IPS DF 6.9 (cell line): ENCODE results near the gene EPG5.

Experiments used
- DNase-seq: peaks from one replicate; pipeline ENCODE4 v3.0.0-alpha.2; 2013; ENCODE audit warnings: low read depth, low spot score
- H3K27ac ChIP-seq: one replicate; pipeline ENCODE4 v1.5.1; 2013; ENCODE audit warnings: low read length, control low read depth
- H3K27me3 ChIP-seq: 2 replicates; pipeline ENCODE4 v1.6.1; 2013; ENCODE audit warnings: mild to moderate bottlenecking, low read length; ENCODE audit not compliant: control insufficient read depth, insufficient read depth
- H3K36me3 ChIP-seq: 2 replicates; pipeline ENCODE4 v1.6.1; 2013; ENCODE audit warnings: low read length; ENCODE audit not compliant: control insufficient read depth, insufficient read depth
- H3K4me1 ChIP-seq: 2 replicates; pipeline ENCODE4 v1.6.1; 2013; ENCODE audit warnings: low read length; ENCODE audit not compliant: control insufficient read depth, insufficient read depth
- H3K4me3 ChIP-seq: 2 replicates; pipeline ENCODE4 v1.5.1; 2013; ENCODE audit warnings: mild to moderate bottlenecking, low read length
- H3K9me3 ChIP-seq: 2 replicates; pipeline ENCODE4 v1.6.1; 2013; ENCODE audit warnings: low read length, inconsistent platforms; ENCODE audit not compliant: control insufficient read depth, insufficient read depth
- WGBS: extraction: QIAGEN DNeasy Blood & Tissue Kit; methylation state at CpG from one replicate; pipeline ENCODE4 v1.1.7; 2013; ENCODE audit warnings: mixed read lengths, missing lambda C conversion rate; ENCODE audit not compliant: insufficient read length, insufficient coverage; 5-methylcytosine and 5-hydroxymethylcytosine counted together

The EPG5 gene

DNA sequence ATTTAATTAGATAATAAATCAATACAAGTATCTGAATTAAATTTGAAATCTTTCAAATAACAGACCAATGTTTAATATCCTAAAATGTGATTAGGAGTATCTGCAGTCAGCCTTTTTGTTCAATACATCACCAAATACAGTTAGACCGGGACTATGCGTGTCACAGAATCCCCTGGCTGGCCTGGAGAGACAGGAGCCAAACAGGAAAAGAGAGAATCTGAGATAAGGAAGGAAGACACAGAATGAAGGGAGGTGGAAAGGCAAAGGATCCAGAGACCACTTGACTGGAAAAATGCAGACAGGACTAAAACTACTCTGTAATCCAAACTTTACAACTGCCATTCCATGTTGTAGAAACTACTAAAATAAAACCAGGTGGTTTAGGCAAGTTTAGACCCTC is 75.3 kb downstream of the EPG5 start:
- no peak overlapping the region for H3K27ac ChIP-seq
- no peak for DNase-seq
- H3K36me3 ChIP-seq, result no peaks in the 10 kb centered on the region
- WGBS, result no CpG with 5 or more reads among the region's 2 CpGs
- no peaks in the 10 kb centered on the region for H3K9me3 ChIP-seq
- H3K27me3 ChIP-seq, result no peaks in the 10 kb centered on the region
- H3K4me1 ChIP-seq, result no peaks in the 10 kb centered on the region
- no peak overlapping the region for H3K4me3 ChIP-seq

DNA sequence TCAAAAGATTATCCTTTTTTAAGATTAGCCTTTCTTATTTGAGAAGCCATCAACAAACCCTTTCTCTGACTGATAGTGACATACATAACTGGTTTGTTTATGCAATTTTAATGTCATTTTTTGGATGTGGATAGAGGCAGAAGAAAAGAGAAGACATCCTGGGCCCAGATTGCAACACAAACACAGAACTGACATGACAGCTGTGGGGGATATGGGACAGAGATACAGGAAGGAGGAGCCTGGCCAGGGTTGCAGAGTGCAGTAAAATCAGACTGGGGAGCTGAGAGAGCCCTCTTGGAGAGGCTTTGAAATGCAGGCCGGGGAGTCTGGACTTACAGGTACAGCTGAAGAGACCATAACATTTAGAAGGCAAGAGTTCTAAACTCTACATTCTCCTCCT is 76.5 kb downstream of the EPG5 start:
- Histone ChIP-seq H3K4me3 (no peak overlapping the region), H3K27me3 (no peaks in the 10 kb centered on the region)

DNA sequence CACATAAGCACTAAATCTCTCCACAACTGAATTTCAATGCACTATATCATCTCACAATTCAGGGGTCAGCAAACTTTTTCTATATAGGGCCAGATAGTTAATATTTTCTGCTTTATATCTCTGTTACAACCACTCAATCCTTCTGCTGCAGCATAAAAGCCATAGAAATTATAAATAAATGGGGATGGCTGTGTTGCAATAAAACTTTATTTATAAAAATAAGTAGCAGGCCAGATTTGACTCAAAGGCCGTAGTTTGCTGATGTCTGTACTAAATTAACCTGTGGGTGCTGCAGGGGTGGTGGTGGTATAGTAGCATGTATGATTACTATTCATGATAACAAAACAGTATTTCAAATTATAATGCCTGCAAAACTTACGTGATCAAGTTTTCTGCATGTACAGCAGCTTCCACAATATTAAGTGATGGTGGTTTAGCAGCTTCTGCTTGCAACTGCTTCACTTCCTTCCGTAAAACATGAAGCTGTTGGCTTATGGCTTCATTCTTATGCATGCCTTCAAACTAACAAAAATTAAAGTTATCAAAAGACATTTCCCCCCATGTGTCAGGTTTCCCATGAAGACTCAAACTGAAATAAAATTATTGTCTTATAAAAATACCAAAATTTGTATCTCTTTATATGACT is 77.6 kb downstream of the EPG5 start:
- Histone ChIP-seq H3K27me3 (no peaks in the 10 kb centered on the region), H3K4me3 (no peak overlapping the region), H3K4me1 (no peaks in the 10 kb centered on the region), H3K27ac (no peak overlapping the region), H3K36me3 (no peaks in the 10 kb centered on the region), H3K9me3 (no peaks in the 10 kb centered on the region)
- DNase-seq, result no peak
- no CpG with 5 or more reads among the region's 3 CpGs for WGBS

More for the DNA sequence above, 76.5 kb downstream of the EPG5 start:
- Histone ChIP-seq H3K27ac (no peak overlapping the region), H3K9me3 (no peaks in the 10 kb centered on the region), H3K36me3 (no peaks in the 10 kb centered on the region), H3K4me1 (no peaks in the 10 kb centered on the region)
- DNase-seq, result no peak
- no CpG with 5 or more reads among the region's 1 CpG for WGBS

GRCh38 chr18:45887585-45887984 is 79.5 kb downstream of the EPG5 start:
- H3K27me3 ChIP-seq, result no peaks in the 10 kb centered on the region
- H3K9me3 ChIP-seq, result no peaks in the 10 kb centered on the region
- H3K4me3 ChIP-seq, result no peak overlapping the region
- H3K27ac ChIP-seq, result no peak overlapping the region
- H3K4me1 ChIP-seq, result no peaks in the 10 kb centered on the region
- DNase-seq, result no peak
- H3K36me3 ChIP-seq, result no peaks in the 10 kb centered on the region; the same call in 1 of the 2 replicates
- WGBS, result no CpG with 5 or more reads among the region's 5 CpGs

DNA sequence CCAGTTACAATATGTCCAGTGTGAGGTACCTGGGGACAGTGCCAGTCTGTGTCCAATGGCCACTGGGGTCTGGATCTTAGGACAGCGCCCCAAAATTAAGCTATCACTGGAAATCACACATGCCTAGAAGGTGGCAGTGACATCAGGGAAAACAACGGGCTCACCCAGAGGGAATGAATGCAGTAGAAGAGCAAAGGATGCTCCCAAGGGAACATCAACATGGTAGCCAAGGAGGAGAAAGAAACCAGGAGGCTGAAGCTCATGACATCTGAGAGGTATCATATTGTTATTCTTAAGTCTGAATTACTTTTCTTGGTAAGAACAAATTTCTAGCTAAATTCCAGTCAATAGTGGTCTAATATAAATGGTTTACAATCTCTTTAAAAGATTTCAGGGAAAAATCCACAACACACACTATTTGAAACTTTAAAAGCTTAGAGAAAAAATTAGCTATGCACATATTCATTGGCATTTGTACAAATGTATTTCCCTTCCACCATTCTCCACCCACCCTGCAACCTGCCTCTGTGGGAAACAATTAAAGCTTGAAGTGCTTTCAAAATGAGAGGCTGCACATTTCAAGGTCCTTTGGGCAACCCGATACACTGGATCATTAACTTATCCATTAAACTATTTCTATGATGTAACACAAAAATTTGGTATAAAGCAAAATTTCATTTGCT is 86.1 kb downstream of the EPG5 start:
- no peaks in the 10 kb centered on the region; the same call in 1 of the 2 replicates for H3K36me3 ChIP-seq
- no CpG with 5 or more reads among the region's 3 CpGs for WGBS
- H3K9me3 ChIP-seq, result no peaks in the 10 kb centered on the region
- H3K4me3 ChIP-seq, result no peak overlapping the region
- no peak for DNase-seq
- no peak overlapping the region for H3K27ac ChIP-seq
- no peaks in the 10 kb centered on the region for H3K27me3 ChIP-seq
- H3K4me1 ChIP-seq, result no peaks in the 10 kb centered on the region

DNA sequence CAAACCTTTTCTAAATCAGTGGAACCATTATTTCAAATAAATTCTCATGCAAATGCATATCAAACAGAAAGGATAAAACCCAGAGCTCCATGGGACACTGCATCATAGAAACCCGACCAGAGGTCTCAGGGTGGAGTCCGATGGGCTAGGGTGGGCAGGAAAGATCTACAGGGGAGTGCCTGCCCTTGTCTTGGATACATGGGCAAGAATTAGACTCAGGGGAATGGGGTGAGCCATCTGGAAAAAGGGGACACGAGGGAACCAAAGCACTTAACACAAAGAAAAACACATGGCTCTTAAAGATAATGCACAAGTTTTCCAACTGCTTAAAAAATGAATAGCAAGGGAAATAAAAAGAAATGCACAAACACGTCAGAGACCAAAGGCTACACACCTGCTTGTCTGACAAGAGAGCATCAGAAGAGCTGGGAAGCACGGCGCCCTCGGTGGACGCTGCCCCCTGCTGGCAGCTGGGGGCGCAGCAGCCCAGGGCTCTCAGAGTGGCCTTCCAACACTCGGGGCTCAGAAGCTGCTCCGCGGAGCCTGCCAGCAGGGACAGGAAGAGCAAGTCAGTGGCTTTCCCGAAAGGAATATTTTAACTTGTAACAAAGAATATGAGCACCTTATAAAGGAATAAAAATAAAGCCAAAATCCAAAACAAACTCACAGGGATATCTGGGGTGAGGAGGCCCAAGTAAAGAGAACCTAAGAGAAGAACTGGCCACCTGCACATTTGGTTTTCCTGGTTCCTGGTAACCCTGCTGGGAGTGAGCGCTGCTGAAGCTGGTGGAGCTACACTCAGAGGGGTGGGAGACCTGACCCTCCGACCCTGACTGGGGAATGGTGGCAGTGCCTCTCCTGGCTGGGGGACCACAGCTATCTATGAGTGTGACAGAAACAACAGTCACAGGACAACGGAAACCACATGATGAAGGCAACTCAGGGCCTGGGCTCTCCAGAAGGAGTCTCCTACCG is 87.2 kb downstream of the EPG5 start:
- H3K4me3 ChIP-seq, result no peak overlapping the region
- H3K27me3 ChIP-seq, result no peaks in the 10 kb centered on the region
- no CpG with 5 or more reads among the region's 17 CpGs for WGBS
- no peaks in the 10 kb centered on the region for H3K9me3 ChIP-seq
- no peak overlapping the region for H3K27ac ChIP-seq
- peak; percentile 55 for DNase-seq
- H3K36me3 ChIP-seq, result no peaks in the 10 kb centered on the region; the same call in 1 of the 2 replicates
- no peaks in the 10 kb centered on the region for H3K4me1 ChIP-seq

GRCh38 chr18:45877403-45877802 is 89.7 kb downstream of the EPG5 start:
- Histone ChIP-seq H3K27me3 (no peaks in the 10 kb centered on the region), H3K36me3 (peaks cover 3% of the 10 kb centered on the region; the same call in 1 of the 2 replicates), H3K9me3 (no peaks in the 10 kb centered on the region), H3K27ac (no peak overlapping the region), H3K4me1 (no peaks in the 10 kb centered on the region), H3K4me3 (no peak overlapping the region)
- no CpG with 5 or more reads among the region's 3 CpGs for WGBS
- DNase-seq, result no peak

DNA sequence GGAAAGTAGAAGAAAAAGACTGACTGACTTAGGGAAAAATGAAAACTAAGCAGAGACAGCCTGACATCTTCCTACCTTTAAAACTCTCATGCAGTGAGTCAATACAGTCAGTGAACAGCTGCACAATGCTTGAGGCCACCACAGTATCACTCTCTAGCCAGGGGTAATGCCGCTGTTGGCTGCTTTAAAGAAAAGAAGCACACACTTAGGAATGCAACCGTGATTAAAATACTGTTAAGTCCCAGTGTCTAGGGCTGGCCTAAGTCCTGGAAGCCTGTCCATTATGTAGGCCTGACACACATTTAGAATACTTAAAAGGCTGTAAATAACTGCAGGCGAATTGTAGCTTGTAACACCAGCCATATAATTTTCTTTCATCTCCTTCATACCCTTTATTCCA is 91.0 kb downstream of the EPG5 start:
- Histone ChIP-seq H3K27me3 (no peaks in the 10 kb centered on the region), H3K27ac (no peak overlapping the region), H3K36me3 (peaks cover 3% of the 10 kb centered on the region; the same call in 1 of the 2 replicates), H3K9me3 (no peaks in the 10 kb centered on the region), H3K4me1 (no peaks in the 10 kb centered on the region), H3K4me3 (no peak overlapping the region)
- DNase-seq, result no peak
- no CpG with 5 or more reads among the region's 3 CpGs for WGBS

- H3K9me3 ChIP-seq, result no peaks in the 10 kb centered on the region
- H3K4me3 ChIP-seq, result no peak overlapping the region
- H3K36me3 ChIP-seq, result peaks cover 3% of the 10 kb centered on the region; the same call in 1 of the 2 replicates
- WGBS, result no CpG with 5 or more reads among the region's 5 CpGs
- H3K4me1 ChIP-seq, result no peaks in the 10 kb centered on the region
- no peak overlapping the region for H3K27ac ChIP-seq
- no peak for DNase-seq
- H3K27me3 ChIP-seq, result no peaks in the 10 kb centered on the region
Measured at GRCh38 chr18:45874491-45875184, 92.5 kb downstream of the EPG5 start.
